Pancreas (tissue), 10 donors: ENCODE measurements around the gene C1QTNF12. TPM values are rescaled to one million over a fixed set of nuclear protein-coding genes. Genes with fewer than 3 reads are reported as not detected.

ENCODE experiments used
- ATAC-seq, 4 donors: fragments of 200-7000 bp; cut with Tn5 transposase; one replicate each; pipeline versions ENCODE4 v1.8.0 to v1.9.1; 2020; ENCODE audit warnings: mild to moderate bottlenecking in 4 of 4, moderate library complexity in 4 of 4
- DNase-seq, 6 donors: peaks; one replicate each; pipeline ENCODE4 v3.0.0-alpha.2; 2020
- FAIRE-seq: peaks from 2 replicates; lab custom pipeline; 2012; peaks lifted over from hg19 to GRCh38; lab: Jason Lieb, UNC
- H3K27ac ChIP-seq, 4 donors: fragments of 200-600 bp; sonication (generic); 1 replicate in 3 of 4; 2 replicates in 1 of 4; pipeline versions ENCODE4 v1.5.0 to v1.8.0; 2020
- H3K27me3 ChIP-seq, 4 donors: fragments of 200-600 bp; one replicate each; pipeline ENCODE4 v1.8.0; 2021
- H3K36me3 ChIP-seq, 3 donors: fragments of 200-600 bp; sonication (generic) in 1 of 3; one replicate each; pipeline versions ENCODE4 v1.5.0 to v1.8.0; 2020 to 2021
- H3K4me1 ChIP-seq, 3 donors: fragments of 200-600 bp; one replicate each; pipeline ENCODE4 v1.8.0; 2021
- H3K4me3 ChIP-seq, 4 donors: fragments of 200-600 bp; sonication (generic) in 2 of 4; one replicate each; pipeline versions ENCODE4 v1.5.0 to v1.8.0; 2020 to 2021
- H3K9me3 ChIP-seq, 4 donors: fragments of 200-600 bp; one replicate each; pipeline ENCODE4 v1.8.0; 2021
- CTCF ChIP-seq, 4 donors: fragments of 200-600 bp; sonication (generic) in 3 of 4; IDR thresholded peaks; one replicate each; pipeline versions ENCODE4 v1.5.0 to v1.8.0; 2021; ENCODE audit warnings: antibody characterized with exemption in 4 of 4
- WGBS, 2 donors: extraction: QIAGEN DNeasy Blood & Tissue Kit; methylation state at CpG; one replicate each; pipeline ENCODE4 v1.1.7; 2013; 5-methylcytosine and 5-hydroxymethylcytosine counted together
- intact Hi-C, 3 donors: fragments of 100-400 bp; cut with DNase I; formaldehyde crosslinking; loops; one replicate each; pipeline versions ENCODE4 v1.11.1 to v1.14.2; 2022
- polyA plus RNA-seq, 2 donors: library from polyadenylated mRNA; stranded (reverse); fragments of 200-250 nt; gene quantifications; one replicate each; pipeline ENCODE4 v1.2.3, GENCODE V29; 2013
- total RNA-seq, 6 donors: library from RNA; stranded (reverse); fragmentation: NEBNext Ultra II Directional in 4 of 6; extraction: Animal tissue kit (Norgen Biotek cat#: 25700) in 4 of 6; gene quantifications; one replicate each; pipeline versions ENCODE4 v1.2.1 to v1.2.4, GENCODE V29; 2021 to 2023
- donor health status: healthy with polysubstance abuse.
- donor health status: DM: no; HTN: no; CAD: no; lungs with moderate emphysema.
- donor health status: DM: no; HTN: no; CAD: no.
- donor health status: control.
- donor health status: control.
- donor health status: Bipolar disorder and iron deficiency.
- donor health status: DM: yes; HTN: yes; CAD: no.
- donor health status: DM: no; HTN: no; CAD: no.
- donor health status: DM: no; HTN: no; CAD: no.
- donor health status: DM: yes; HTN: yes; CAD: no.

C1QTNF12 gene
- total and polyA plus RNA-seq, 8 donors: 0.43 to 4.8 (median 1.0) TPM

- DNase-seq: peak; percentile 96 to 99 (median 98)
- Histone ChIP-seq H3K27ac (peak within 1 kb of the TSS; percentile 64 to 82 (median 80)), H3K27me3 (no peaks in the 10 kb centered on the region), H3K9me3 (no peaks in the 10 kb centered on the region), H3K36me3 (peaks cover 0 to 11% (median 2%) of the 10 kb centered on the region in 3 donors), H3K4me3 (peak within 1 kb of the TSS; percentile 91 to 100 (median 98)), H3K4me1 (peaks cover 0 to 22% (median 9%) of the 10 kb centered on the region in 3 donors)
- ATAC-seq: peak; percentile 97 to 98 (median 97)
- FAIRE-seq: no peak
- TF ChIP-seq CTCF (IDR thresholded peaks at IDR 0.05): no peak
- 0% methylated on average over 82 to 99 of the region's 99 CpGs for WGBS, 2 donors
- intact Hi-C loops: no loop called here
Measured at GRCh38 chr1:1231400-1232207, 14.9 kb downstream of the C1QTNF12 start, which contains the start of gene SDF4. TSS of gene SDF4 (minus strand) at chr1:1232001. CDS start at chr1:1228772, 3,229 bp downstream.

DNA sequence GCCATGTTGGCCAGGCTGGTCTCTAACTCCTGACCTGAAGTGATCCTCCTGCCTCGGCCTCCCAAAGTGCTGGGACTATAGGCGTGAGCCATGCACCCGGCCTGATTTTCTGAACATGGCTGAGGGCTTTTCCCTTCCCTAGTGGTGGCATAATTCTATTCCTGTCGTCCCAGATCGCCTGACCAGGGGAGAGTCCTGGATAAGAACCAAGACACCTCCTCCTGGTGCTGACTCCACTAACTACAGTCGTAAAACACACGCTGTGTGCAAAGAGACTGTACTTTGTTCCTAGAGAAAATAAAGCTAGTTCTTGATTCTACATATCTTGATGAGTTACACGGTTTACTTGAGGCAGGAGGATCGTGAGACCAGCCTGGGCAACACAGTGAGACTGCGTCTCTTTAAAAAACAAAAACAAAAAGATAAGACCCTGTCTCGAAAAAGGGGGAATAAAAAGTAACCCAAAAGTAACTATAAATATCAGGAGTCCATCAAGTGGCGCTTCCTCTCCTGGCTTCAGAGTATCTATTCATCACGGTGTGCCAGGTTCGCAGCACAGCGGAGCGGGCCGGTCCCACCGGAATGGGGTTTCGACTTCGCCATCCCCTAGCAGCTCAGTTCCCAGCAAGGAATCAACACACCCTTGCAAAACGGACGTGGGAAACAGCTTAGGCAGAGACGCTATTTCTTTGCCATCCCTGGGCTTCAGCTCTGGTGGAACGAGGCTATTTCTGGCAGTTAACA lies 15.7 kb downstream of the C1QTNF12 start:
- peaks cover 0 to 11% (median 2%) of the 10 kb centered on the region in 3 donors for H3K36me3 ChIP-seq
- WGBS, 2 donors: 7 to 11% methylated on average over 24 of the region's 24 CpGs
- intact Hi-C loops: no loop called here
- peak in 3 of 4 donors; percentile 2 to 4 (median 3) for ATAC-seq
- peak overlapping the region in 3 of 4 donors; percentile 64 to 80 (median 80) for H3K27ac ChIP-seq
- no peaks in the 10 kb centered on the region for H3K9me3 ChIP-seq
- no peaks in the 10 kb centered on the region for H3K27me3 ChIP-seq
- no peak for TF ChIP-seq CTCF (IDR thresholded peaks at IDR 0.05)
- DNase-seq: no peak
- H3K4me1 ChIP-seq: peaks cover 0 to 22% (median 9%) of the 10 kb centered on the region in 3 donors
- FAIRE-seq: no peak
- peak overlapping the region; percentile 91 to 100 (median 98) for H3K4me3 ChIP-seq

DNA sequence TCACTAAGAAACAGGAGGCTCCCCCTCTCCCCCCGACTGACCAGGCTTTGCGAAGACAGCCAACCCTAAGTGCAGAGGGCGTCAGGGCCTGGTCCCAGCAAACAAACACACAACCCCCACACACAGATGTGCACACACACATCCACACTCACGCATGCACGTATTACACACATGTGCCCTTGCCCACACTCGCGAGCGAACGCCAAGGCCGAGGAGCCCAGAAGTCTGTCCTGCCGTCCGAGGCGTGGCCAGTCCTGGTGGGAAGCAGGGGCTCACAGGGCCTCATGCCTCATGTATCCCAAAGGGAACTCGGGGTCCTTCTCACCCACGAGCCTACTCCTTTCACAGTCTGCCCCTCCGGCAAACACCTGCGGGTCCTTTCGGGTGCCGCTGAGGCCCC lies 16.8 kb downstream of the C1QTNF12 start:
- no peaks in the 10 kb centered on the region for H3K27me3 ChIP-seq
- TF ChIP-seq CTCF (IDR thresholded peaks at IDR 0.05): no peak
- WGBS, 2 donors: 67 to 78% methylated on average over 19 of the region's 19 CpGs
- peaks cover 2 to 11% (median 2%) of the 10 kb centered on the region in 3 donors for H3K36me3 ChIP-seq
- no peak for FAIRE-seq
- ATAC-seq: no peak
- peaks cover 0 to 22% (median 9%) of the 10 kb centered on the region in 3 donors for H3K4me1 ChIP-seq
- no peak overlapping the region for H3K27ac ChIP-seq
- no peaks in the 10 kb centered on the region for H3K9me3 ChIP-seq
- peak overlapping the region in 2 of 4 donors; percentile 98 to 99 for H3K4me3 ChIP-seq
- DNase-seq: no peak
- intact Hi-C loops: no loop called here

- no peaks in the 10 kb centered on the region for H3K27me3 ChIP-seq
- H3K36me3 ChIP-seq: peaks cover 2 to 11% (median 2%) of the 10 kb centered on the region in 3 donors
- no peaks in the 10 kb centered on the region for H3K9me3 ChIP-seq
- H3K4me1 ChIP-seq: peaks cover 0 to 22% (median 9%) of the 10 kb centered on the region in 3 donors
- no peak for ATAC-seq
- 88 to 90% methylated on average over 28 of the region's 28 CpGs for WGBS, 2 donors
- no peak for TF ChIP-seq CTCF (IDR thresholded peaks at IDR 0.05)
- no peak overlapping the region for H3K4me3 ChIP-seq
- no peak for FAIRE-seq
- intact Hi-C loops: no loop called here
- H3K27ac ChIP-seq: no peak overlapping the region
- no peak for DNase-seq
Measured at GRCh38 chr1:1228596-1229321, 17.8 kb downstream of the C1QTNF12 start.
